ENCODE results near the gene SLC13A3.

Gene SLC13A3

DNA sequence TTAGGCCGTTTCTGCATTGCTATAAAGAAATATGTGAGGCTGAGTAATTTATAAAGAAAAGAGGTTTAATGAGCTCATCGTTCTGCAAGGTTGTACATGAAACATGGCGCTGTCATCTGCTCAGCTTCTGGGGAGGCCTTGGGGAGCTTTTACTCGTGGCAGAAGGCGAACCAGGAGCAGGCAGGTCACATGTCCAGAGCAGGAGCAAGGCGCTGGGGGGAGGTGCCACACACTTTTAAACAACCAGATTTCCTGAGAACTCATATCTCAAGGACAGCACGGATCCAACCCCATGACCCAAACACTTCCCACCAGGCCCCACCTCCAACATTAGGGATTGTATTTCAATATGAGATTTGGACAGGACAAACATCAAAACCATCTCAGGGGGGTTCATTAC lies 6.4 kb upstream of the SLC13A3 start:
- in situ Hi-C loops (cut with MboI; ENCODE audit: low sequenced_read_pairs): no loop called here

DNA sequence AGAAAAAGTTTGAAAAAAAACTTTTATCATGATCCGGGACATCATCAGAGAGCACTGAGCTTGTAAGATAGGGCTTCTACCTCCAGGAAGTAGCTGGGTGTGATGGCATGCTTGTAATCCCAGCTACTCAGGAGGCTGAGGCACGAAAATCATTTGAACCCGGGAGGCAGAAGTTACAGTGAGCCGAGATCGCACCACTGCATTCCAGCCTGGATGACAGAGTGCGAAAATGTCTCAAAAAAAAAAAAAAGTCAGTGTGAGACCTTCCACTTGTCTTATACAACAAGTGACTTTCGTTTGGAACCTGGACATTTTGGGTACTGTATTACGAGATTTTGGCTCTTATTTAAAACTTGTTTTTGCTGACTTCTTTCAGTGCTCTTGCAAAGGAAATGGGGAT lies 5.9 kb upstream of the SLC13A3 start:
- in situ Hi-C loops (cut with MboI; ENCODE audit: low sequenced_read_pairs): no loop called here

DNA sequence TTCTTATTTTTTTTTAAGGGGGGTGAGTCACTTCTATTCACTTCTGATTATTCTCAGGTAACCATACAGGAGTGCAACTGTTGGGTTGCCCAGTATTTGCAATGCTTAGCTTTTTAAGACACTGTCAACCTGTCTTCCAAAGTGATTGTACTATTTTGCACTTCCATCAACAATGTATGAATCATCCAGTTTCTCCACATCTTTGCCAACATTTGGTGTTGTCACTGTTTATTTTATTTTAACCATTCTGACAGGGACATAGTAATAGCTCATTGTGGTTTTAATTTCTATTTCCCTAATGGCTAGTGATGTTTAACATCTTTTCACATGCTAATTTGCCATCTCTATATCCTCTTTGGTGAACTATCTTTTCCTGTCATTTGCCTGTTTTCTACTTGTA lies 1.4 kb upstream of the SLC13A3 start:
- in situ Hi-C loops (cut with MboI; ENCODE audit: low sequenced_read_pairs): no loop called here

DNA sequence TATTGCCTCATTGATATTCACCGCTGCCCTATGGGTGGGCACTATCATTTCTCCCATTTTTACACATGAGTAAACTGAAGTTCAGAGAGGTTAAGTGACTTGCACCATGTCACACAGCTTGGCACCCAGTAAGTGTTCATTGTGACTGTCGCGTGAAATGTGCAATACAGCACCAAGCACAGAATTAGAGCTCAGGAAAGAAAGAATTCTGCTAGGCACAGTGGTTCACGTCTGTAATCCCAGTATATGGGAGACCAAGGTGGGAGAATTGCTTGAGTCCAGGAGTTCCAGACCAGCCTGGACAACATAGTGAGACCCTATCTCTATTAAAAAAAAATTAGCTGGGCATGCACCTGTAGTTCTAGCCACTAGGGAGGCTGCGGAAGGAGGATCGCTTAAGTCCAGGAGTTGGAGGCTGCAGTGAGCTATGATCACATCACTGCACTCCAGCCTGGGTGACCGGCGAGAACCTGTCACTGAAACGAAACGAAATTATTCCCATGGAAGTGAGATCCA lies 626 bp downstream of the SLC13A3 start:
- in situ Hi-C loops (cut with MboI; ENCODE audit: low sequenced_read_pairs): no loop called here

DNA sequence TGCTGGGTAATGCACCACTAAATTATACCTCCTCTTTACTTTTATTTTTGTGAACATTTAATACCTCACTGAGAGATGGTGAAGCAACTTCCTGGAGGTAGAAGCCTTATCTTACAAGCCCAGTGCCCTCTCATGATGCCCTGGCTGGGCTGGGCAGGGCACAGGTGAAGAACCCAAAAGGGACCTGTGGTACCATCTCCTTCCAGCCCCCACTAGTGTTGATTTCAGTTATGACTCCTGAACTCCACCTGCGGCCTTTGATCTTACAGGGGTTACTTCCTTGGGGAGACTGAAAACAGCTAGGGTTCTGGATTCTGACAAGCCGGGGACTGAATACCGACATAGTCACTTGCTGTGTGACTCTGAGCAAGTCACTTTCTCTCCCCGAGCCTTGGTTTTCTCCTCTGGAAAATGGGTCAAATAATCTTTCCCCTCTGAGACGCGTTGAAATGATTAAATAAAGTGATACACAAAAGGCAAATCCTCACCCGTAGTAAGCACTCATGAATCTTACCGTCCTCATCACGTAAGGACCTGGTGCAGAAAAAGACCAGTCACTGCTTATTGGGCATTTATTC lies 1.2 kb downstream of the SLC13A3 start:
- in situ Hi-C loops (cut with MboI; ENCODE audit: low sequenced_read_pairs): no loop called here

DNA sequence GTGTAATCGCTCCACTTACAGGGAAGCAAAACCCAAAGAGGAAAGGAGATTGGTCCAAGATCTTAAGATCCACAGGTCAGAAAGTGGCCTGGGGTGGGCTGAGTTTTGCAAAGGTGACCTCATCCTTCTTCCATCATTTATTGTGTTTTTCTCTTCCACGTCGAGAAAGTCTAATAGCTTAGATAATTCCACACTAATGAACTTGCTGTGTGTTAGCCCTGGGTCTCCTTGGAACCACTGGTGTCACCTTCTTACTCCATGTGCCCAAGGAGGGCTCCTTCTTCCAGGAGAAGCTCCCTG lies 1.7 kb downstream of the SLC13A3 start:
- in situ Hi-C loops (cut with MboI; ENCODE audit: low sequenced_read_pairs): no loop called here

DNA sequence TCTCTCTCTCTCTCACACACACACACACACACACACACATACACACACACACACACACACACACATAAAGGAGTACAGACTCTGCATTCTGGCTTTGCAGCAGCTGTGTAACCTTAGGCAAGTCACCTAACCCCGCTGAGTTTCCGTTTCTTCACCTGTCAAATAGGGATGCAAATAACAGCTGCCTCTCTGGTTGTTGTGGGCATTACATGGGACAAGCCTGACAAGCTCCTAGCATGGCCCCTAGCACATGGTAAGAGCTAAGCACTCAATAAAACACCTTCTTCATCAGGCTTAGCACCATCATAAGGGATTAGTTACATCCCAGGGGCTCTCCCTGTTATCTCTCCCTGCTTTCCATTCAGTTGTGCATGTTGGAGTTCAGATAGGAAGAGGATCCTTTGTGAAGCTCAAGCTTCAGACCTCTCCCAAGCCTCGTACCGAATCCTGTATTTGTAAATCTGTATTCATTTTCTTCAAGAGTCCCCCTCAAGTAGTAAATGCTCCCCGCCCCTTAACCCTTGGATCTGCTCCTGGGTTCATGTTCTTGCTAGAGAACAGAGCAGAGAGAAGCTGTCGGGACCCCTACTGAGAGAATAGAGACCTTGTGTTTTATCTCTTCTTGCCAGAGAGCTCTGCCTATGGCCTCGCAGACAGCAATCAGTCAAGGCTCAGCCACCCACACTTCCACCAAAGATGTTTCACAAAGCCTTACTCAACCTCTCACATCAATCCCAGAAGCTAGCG lies 2.2 kb downstream of the SLC13A3 start:
- in situ Hi-C loops (cut with MboI; ENCODE audit: low sequenced_read_pairs): no loop called here

DNA sequence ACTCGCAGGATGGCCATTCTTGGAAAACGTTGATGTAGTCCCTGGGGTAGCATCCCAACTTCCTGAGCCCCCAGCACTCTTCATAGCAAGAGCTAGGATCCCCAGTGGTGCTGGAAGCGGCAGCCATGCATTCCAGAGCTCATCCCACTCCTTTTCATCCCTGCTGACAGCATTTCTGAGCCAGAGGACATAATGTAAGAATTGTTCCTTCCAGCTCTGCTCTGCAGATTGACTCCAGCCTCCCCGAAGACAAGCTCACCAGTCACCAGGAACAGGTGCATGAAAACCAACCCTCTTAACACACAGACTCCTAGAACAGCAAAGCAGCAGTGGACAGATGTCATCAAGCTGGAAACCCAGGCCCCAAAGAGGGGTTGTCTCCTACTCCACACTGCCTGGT lies 3.8 kb downstream of the SLC13A3 start:
- in situ Hi-C loops (cut with MboI; ENCODE audit: low sequenced_read_pairs): no loop called here

DNA sequence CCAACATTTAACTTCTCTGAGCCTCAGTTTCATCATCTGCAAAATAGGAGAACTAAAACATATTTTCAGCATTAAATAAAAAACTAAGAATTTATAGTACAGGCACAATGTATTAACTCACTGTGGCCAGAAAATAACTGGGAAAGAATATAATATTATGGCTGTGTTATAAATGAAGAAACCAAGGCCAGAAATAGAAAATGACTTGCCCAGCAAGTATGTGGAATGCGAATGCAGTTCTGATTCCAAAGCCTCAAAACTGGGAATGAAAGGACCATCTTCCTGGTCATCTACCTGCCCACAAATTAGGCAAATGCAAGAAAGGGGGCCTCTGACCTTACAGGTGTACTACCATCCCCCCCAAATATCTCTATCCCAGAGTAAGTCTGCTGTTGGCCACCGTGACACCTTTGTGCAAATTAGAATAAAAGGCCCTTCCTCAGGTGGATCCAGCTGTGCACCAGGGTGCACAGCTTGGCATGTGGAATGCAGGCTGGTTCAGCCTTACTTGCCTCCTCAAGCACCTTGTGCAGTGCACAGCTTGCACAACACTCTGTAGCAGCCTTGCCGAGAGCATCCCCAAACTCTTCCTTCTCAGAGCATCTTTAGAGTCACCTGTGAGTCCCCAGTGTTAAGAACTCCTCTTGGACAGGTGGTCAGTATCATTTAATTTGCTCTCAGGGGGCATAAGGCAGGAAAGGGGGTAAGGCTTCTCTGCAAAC lies 4.4 kb downstream of the SLC13A3 start:
- in situ Hi-C loops (cut with MboI; ENCODE audit: low sequenced_read_pairs): no loop called here

DNA sequence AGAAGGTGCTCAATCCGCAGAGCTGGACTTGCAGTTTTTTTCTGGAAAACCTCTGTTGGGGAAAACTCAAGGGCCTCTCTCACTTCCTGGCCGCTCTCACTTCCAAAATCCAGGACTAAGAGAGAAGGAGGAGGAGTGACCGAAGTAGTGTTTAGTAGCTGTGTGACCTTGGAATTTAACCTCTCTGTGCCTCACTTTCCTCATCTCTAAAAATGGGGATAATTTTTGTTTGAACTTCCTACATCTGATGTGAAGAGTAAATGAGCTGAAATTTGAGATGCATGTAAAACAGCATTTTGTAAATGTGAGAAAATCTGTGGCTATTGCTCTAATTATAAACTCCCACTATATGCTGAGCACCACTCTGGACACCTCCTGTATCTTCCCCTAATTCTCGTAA lies 5.1 kb downstream of the SLC13A3 start:
- in situ Hi-C loops (cut with MboI; ENCODE audit: low sequenced_read_pairs): no loop called here

DNA sequence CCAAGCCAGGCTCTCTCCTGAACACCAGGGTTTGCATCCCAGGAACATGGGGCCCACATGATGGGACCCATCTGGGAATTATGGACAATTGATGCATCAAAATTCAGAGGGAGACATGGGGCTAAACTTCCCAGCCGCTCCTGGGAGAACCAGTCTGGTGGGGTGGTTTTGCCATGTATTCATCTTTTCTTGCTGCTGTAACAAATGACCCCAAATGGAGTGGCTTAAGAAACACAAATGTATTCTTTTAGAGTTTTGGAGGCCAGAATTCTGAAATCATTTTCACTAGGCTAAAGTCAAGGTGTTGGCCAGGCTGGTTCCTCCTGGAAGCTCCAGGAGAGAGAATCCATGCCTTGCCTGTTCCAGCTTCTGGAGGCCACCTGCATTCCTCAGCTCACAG lies 6.5 kb downstream of the SLC13A3 start:
- in situ Hi-C loops (cut with MboI; ENCODE audit: low sequenced_read_pairs): no loop called here

DNA sequence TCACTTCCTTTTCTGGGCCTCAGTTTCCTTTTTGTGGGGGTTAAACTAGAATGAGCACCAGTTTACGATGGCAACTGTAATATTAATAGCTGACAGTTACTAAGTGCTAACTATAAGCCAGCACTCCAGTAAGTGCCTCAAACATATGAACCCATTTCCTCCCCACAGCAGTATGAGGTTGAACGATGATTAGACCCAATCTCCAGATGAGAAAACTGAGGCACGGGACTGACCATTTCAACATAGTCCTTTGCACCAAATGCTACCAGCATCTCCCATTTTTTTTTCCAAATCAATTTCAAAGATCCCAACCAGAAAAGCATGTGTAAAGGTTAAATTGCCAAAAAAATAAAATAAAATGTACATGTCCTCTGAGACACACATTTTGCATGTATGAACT lies 7.1 kb downstream of the SLC13A3 start:
- in situ Hi-C loops (cut with MboI; ENCODE audit: low sequenced_read_pairs): no loop called here

DNA sequence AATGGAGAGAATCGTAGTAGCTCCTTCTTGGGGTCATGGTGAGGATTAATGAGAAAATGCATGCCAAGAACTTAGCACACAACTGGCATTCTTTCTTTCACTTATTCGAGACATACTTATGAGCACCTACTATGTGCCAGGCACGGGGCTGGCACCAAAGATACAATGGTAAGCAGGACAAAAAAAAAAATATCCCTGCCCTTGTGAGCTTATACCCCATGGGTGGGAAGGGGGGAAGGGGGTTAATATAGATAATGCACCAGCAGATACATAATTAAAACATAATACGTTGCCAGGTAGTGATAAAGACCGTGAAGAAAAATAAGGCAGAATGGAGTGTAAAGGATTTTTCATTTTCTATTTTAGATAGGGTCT lies 8.3 kb downstream of the SLC13A3 start:
- in situ Hi-C loops (cut with MboI; ENCODE audit: low sequenced_read_pairs): no loop called here

DNA sequence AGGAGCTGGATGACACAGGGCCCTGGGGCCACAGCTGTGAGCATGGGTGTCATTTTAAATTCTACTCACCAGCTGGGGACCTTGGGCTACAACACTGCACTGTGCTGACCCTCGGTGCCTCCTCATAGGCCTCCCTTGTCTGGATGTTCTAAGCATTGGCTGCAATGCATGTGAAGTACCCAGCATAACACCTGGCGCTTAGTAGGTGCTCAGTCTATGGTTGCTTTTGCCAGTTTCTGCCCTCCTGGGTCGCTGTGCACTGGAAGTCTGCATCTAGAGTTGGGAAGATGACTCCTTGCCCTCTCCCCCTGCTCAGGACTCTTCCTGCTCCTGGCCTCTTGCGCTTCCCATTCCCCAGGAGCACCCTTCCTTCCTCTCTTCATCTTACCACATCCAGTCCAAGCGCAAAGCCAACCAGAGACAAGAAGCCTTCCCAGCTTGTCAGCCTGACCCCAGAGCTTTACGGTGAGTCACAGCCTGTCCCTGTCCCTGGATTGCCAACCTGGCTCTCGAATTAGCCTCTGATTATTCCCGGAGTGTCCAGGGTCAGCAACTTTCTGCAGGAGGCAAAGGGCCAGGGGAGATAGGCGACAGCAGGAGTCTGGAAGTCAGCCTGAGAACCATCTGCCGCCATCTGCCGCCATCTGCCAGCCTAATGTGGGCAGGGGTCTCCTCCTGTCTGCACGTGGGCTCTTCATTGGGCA lies 8.8 kb downstream of the SLC13A3 start:
- in situ Hi-C loops (cut with MboI; ENCODE audit: low sequenced_read_pairs): no loop called here

DNA sequence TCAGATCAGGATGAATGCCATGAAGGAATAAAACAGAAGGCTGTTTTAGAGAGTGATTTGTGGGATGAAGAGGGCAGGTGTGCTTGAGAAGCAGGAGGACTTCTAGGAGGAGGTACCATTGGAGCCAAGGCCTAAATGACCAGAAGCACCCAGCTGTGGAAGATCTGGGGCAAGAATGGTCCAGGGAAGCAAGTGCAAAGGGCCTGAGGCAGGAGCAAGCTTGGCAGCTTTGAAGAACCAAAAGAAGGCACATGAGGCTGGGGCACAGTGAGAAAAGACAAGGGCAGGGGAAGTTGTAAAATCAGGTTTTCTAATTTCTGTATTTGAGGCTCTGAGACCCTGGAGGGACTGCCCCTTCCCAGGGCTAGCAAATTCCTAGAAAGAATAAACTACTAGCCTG lies 9.8 kb downstream of the SLC13A3 start:
- in situ Hi-C loops (cut with MboI; ENCODE audit: low sequenced_read_pairs): no loop called here

DNA sequence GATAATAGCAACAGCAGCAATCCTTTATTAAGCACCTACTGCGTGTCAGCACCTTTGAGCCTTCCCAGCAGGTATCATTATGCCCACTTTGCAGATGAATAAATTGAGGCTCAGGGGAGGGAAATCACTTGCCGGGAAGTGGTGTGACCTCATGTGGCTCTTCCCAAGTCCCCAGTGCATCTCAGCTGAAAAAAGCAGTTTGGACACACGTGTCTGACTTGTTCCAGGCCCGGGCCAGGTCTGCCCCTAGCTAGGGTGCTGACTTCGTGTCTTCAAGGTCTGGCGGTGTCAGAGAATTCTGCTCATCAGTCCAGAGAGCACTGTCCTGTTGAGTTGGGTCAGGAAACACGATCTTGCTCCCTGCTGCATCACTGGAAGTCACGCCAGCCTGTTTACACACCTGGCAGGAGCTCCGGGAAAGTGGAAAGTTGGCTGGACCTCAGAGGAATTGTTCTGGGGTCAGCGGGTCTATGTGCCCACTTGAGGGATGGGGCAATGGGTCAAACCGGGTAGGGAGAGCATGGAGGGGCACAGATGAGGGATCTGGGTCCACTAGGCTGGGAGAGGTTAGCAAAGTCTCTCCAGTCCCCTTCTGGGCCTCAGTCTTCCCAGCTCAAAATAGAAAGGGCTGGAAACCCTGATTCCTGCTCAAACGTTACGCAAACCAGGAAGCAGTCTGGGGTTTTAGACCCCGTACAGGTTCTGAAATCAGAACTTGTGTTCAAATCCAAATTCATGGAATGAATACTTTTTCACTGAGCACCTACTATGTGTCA lies 10.5 kb downstream of the SLC13A3 start:
- in situ Hi-C loops (cut with MboI; ENCODE audit: low sequenced_read_pairs): no loop called here

DNA sequence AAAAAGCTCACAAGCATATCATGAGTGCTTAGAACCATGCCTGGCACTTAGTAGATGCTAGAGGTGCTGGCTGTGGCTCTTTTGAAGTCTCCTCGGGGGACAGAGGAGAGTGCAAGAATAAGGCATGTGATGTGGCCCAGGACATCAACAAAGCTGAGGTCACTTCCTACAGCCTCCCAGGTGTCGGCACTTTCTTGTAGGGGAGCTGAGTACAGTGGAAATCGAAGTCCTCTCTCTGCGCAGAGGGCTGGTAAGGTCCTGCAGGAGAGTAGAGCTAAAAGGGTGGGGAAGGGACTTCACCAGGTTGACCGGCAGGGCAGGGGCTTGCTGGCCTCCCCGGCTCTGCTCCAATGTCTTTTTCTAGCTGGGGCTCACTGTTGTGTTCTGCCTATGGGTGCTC lies 11.2 kb downstream of the SLC13A3 start:
- in situ Hi-C loops (cut with MboI; ENCODE audit: low sequenced_read_pairs): no loop called here

DNA sequence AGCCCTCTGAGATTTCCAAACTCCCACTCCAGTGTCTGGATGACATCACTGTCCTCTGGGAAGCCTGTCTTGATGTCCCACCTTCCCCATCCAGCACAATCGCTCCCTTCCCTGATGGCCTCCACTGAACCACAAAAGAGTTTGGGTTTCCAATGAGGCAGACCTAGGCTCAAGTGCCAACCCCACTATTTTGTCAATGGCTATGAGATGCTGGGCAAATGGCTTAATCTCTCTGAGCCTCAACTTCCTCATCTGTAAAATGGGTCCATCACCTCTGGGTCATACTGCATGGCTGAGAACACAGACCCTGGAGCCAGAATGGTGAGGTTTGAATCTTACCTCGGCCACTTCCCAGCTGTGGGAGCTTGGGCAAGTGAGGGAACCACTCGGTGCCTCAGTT lies 11.7 kb downstream of the SLC13A3 start:
- in situ Hi-C loops (cut with MboI; ENCODE audit: low sequenced_read_pairs): no loop called here

DNA sequence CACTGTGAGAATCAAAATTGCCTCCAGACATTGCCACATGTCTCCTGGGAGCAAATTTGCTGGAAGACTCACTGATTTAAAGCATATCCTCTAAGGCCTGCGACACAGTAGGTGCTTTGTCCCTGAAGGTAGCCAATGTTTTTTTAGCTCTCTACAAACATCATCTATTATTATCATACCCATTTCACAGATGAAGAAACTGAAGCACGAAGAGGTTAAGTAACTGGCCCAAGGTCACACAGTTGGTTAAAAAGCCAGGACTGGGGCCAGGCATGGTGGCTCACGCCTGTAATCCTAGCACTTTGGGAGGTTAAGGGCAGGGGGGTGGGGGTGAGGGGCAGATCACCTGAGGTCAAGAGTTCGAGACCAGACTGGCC lies 12.4 kb downstream of the SLC13A3 start:
- in situ Hi-C loops (cut with MboI; ENCODE audit: low sequenced_read_pairs): no loop called here

DNA sequence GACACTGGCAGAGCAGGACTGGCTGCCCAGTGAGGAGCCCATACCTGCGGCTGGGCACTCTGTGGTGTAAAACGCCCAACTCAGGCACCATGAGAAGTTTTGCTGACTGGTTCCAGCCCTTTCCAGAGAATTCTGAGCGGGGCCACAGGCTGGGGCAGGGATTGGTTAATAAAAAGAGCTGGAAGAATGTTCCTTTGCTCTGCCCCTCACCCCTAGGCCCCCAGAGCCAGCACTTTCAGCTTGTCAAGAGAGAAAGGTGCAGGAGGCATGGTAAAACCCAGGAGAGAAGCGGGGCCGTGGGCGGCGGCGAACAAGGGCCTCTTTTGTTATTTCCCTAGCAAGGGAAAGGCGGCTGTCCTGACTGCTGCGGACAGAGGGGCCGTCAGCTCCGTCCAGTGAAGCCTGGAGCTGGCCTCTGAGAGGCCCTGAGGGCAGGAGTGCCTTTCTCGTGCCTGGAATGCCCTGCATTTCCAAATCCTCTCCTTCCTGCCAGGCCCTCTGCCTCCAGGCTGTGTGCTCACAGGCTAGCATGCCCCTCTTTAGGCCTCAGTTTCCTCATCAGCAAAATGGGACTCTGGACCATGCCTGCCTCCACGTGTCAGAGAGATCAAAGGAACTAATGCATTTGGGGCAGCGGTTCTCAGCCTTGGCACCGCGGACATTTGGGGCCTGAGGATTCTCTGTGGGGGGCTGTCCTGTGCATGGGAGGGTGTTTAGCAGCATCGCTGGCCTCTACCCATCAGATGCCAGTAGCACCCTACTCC lies 12.9 kb downstream of the SLC13A3 start:
- in situ Hi-C loops (cut with MboI; ENCODE audit: low sequenced_read_pairs): no loop called here
